Thyroid gland (tissue), 4 donors: ENCODE results near the gene NEK7.

Experiments
- POLR2A ChIP-seq, 2 donors: fragments of 450-650 bp; IDR thresholded peaks; one replicate each; pipeline ENCODE4 v1.6.1; 2017; ENCODE audit warnings: antibody characterized with exemption in 2 of 2, mild to moderate bottlenecking in 2 of 2, moderate library complexity in 1 of 2
- TF ChIP-seq, protein P1 (sequence below), 6 experiments: fragments of 200-600 bp in 3 of 6; fragments of 450-650 bp in 3 of 6; sonication (generic) in 3 of 6; IDR thresholded peaks; one replicate each; pipeline ENCODE4 v1.5.1; 2016 to 2019; ENCODE audit warnings: antibody characterized with exemption in 6 of 6, mild to moderate bottlenecking in 2 of 6, inconsistent platforms in 1 of 6, moderate library complexity in 1 of 6

DNA sequence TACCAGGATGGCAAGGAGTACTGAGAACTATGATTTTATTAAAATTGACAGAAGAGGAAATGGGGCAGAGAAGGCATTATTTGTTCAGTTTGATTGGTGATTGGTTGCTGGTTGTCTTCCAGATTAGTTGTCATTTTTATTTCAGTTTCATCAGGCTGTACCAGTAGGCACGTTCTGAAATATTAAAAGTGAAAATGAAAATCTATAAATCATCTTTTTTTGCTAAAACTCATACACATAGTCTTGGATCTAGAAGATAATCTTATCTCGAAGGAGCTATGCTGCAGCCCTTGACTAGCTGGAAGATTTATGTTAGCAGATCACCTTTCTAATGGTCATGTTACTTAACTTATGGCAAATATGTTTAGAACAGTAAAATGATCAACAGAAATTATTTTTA, 29.0 kb downstream of the NEK7 start:
- TF ChIP-seq, protein P1, sequence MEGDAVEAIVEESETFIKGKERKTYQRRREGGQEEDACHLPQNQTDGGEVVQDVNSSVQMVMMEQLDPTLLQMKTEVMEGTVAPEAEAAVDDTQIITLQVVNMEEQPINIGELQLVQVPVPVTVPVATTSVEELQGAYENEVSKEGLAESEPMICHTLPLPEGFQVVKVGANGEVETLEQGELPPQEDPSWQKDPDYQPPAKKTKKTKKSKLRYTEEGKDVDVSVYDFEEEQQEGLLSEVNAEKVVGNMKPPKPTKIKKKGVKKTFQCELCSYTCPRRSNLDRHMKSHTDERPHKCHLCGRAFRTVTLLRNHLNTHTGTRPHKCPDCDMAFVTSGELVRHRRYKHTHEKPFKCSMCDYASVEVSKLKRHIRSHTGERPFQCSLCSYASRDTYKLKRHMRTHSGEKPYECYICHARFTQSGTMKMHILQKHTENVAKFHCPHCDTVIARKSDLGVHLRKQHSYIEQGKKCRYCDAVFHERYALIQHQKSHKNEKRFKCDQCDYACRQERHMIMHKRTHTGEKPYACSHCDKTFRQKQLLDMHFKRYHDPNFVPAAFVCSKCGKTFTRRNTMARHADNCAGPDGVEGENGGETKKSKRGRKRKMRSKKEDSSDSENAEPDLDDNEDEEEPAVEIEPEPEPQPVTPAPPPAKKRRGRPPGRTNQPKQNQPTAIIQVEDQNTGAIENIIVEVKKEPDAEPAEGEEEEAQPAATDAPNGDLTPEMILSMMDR (IDR thresholded peaks at IDR 0.05), result no peak
- no peak for TF ChIP-seq POLR2A (IDR thresholded peaks at IDR 0.05)
